Activated CD4-positive, alpha-beta T cell treated with anti-CD3 and anti-CD28 coated beads, Interleukin-2, Interleukin-4, amounts not matched to agents 100 ng/mL and 50 ng/mL, durations not matched to agents 16 hours and 8 hours (primary cell): Measurements from ENCODE around the gene TIAM2.

Experiments used
- DNase-seq: peaks from one replicate; pipeline ENCODE4 v3.0.0-alpha.2; 2020; ENCODE audit warnings: low spot score

TIAM2 gene

GRCh38 chr6:155235087-155235486 lies 240.0 kb downstream of the TIAM2 start:
- DNase-seq: no peak

GRCh38 chr6:155237613-155238012 lies 242.5 kb downstream of the TIAM2 start:
- no peak for DNase-seq

- DNase-seq: no peak
Measured at GRCh38 chr6:155240905-155241600, 245.9 kb downstream of the TIAM2 start.

- no peak for DNase-seq
Measured at GRCh38 chr6:155241966-155242365, 246.9 kb downstream of the TIAM2 start.

- DNase-seq: no peak
Measured at GRCh38 chr6:155244434-155244833, 249.3 kb downstream of the TIAM2 start.

- DNase-seq: no peak
Measured at GRCh38 chr6:155245193-155245592, 250.1 kb downstream of the TIAM2 start.

- DNase-seq: no peak
Measured at GRCh38 chr6:155245831-155246230, 250.7 kb downstream of the TIAM2 start.

- DNase-seq: no peak
Measured at GRCh38 chr6:155246825-155247224, 251.7 kb downstream of the TIAM2 start.

GRCh38 chr6:155247618-155248007 lies 252.5 kb downstream of the TIAM2 start:
- no peak for DNase-seq

GRCh38 chr6:155248008-155249001 lies 253.2 kb downstream of the TIAM2 start:
- DNase-seq: peak; percentile 41

- DNase-seq: no peak
Measured at GRCh38 chr6:155250701-155251381, 255.7 kb downstream of the TIAM2 start.

GRCh38 chr6:155252581-155252980 lies 257.5 kb downstream of the TIAM2 start:
- no peak for DNase-seq

GRCh38 chr6:155253337-155253736 lies 258.2 kb downstream of the TIAM2 start:
- DNase-seq: no peak

- DNase-seq: no peak
Measured at GRCh38 chr6:155254139-155254538, 259.0 kb downstream of the TIAM2 start.

GRCh38 chr6:155256122-155256795 lies 261.1 kb downstream of the TIAM2 start:
- no peak for DNase-seq

- DNase-seq: no peak
Measured at GRCh38 chr6:155257796-155258195, 262.7 kb downstream of the TIAM2 start.

- DNase-seq: no peak
Measured at GRCh38 chr6:155259204-155259603, 264.1 kb downstream of the TIAM2 start.

- no peak for DNase-seq
Measured at GRCh38 chr6:155259897-155260296, 264.8 kb downstream of the TIAM2 start.

- DNase-seq: no peak
Measured at GRCh38 chr6:155260686-155261085, 265.6 kb downstream of the TIAM2 start.

GRCh38 chr6:155261111-155261900 lies 266.2 kb downstream of the TIAM2 start:
- no peak for DNase-seq

GRCh38 chr6:155262655-155263054 lies 267.5 kb downstream of the TIAM2 start:
- no peak for DNase-seq
